ENCODE data around the gene KRT40.

KRT40 gene

DNA sequence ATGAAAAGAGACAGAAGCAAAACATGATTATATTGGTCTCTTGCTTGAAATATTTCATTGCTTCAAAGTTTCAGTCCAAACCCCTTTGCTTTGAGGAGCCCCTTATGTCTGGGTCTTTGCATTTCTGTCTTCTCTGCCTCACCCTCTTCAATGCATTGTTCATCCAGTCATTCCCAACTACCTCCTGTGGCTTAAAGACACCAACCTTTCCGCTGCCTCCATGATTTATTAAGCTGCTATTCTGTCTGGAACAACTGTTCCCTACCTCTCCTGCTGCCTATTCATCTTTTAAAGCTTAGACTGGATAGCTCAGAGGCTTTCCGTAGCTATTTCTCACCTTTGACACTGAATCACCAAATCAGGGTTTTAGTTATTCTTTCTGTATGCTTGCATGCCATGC lies 13.2 kb upstream of the KRT40 start:
- no peak overlapping the region for H3K4me3 ChIP-seq (ENCODE audit: low read depth, low read length)
- TF ChIP-seq, protein P1, sequence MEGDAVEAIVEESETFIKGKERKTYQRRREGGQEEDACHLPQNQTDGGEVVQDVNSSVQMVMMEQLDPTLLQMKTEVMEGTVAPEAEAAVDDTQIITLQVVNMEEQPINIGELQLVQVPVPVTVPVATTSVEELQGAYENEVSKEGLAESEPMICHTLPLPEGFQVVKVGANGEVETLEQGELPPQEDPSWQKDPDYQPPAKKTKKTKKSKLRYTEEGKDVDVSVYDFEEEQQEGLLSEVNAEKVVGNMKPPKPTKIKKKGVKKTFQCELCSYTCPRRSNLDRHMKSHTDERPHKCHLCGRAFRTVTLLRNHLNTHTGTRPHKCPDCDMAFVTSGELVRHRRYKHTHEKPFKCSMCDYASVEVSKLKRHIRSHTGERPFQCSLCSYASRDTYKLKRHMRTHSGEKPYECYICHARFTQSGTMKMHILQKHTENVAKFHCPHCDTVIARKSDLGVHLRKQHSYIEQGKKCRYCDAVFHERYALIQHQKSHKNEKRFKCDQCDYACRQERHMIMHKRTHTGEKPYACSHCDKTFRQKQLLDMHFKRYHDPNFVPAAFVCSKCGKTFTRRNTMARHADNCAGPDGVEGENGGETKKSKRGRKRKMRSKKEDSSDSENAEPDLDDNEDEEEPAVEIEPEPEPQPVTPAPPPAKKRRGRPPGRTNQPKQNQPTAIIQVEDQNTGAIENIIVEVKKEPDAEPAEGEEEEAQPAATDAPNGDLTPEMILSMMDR (IDR thresholded peaks at IDR 0.05; ENCODE audit: borderline replicate concordance, insufficient read depth, low read depth, low read length), result no peak

DNA sequence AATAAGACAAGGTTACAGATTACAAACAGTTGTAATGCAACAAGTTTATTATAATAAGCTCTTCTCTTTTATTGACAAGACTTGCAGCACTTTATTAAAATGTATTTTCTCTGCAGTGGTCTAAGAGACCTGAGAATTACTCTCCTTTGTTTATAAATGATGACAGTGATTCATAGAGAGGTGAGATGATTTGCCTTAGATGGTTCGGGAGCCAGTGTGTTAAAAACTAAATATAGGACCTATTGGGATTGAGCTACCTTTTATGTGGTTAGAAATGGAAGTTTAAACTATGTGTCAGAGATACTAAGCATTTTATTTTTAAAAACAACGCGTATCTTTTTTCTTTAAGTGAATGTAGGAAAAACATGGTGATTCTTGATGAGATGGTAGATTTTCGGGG lies 12.7 kb upstream of the KRT40 start:
- H3K4me3 ChIP-seq (ENCODE audit: low read depth, low read length), result no peak overlapping the region
- TF ChIP-seq, protein P1 (IDR thresholded peaks at IDR 0.05; ENCODE audit: borderline replicate concordance, insufficient read depth, low read depth, low read length), result no peak

DNA sequence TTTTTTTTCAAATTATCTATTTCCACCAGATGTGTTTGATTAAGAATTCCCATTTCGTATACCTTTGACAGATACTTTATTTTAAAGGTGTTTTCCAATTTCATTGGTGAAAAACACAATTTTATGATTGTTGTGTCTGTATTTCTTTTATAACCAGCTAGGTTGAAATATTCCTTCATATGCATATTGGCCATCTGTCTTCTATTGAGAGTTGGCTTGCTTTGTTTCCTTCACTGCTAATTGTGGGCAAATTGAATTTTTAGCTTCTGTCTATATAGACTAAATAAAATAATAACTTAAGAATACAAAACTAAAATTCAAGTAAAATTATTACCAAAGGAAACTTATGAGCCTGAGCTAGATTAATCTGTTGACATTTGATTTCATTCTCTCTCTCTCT lies 11.0 kb upstream of the KRT40 start:
- no peak overlapping the region for H3K4me3 ChIP-seq (ENCODE audit: low read depth, low read length)
- TF ChIP-seq, protein P1 (IDR thresholded peaks at IDR 0.05; ENCODE audit: borderline replicate concordance, insufficient read depth, low read depth, low read length), result no peak

DNA sequence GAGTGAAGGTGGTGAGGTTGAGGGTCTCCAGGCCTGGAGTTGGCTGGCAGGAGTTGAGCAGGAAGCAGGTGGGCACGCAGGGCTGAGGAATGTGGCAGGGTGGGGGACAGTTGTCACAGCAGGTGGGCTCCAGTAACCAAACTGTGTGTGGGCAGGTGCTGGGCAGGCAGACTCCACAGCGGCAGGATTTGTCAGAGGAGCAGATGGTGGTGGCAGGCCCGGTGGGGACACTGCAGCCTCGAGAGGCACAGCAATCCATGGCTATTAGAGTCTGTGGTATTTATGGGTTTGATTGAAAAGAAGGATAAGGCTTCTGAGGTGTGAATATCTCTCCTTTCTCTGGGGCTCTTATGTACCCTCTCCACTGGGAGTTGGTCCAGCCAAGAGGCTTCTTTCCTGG lies 9.7 kb upstream of the KRT40 start, which contains the start of gene KRTAP3-3:
TSS of gene KRTAP3-3 (minus strand) at position 326 of the 400 bp plus-strand sequence. CDS start at position 259, 67 bp downstream.
- no peak within 1 kb of the TSS for H3K4me3 ChIP-seq (ENCODE audit: low read depth, low read length)
- TF ChIP-seq, protein P1 (IDR thresholded peaks at IDR 0.05; ENCODE audit: borderline replicate concordance, insufficient read depth, low read depth, low read length), result no peak

DNA sequence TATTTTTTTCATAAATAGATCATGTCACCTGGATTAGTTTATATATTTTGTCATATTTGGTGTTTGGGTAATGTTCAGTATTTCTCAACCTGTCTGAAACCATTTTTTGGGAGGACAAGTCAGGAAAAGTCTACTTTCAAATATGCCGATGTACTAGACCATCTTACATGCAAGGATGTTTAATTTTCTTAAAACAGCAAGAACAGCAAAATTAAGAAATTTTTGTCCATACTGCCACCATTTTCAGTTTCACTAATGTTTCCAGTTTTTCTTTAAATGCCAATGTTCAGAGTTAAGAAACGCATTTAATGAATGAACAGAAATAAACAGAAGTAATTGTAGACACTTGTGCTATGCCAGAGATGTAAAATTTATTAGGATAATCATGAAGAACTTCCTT lies 9.0 kb upstream of the KRT40 start:
- H3K4me3 ChIP-seq (ENCODE audit: low read depth, low read length), result no peak overlapping the region
- TF ChIP-seq, protein P1 (IDR thresholded peaks at IDR 0.05; ENCODE audit: borderline replicate concordance, insufficient read depth, low read depth, low read length), result no peak

DNA sequence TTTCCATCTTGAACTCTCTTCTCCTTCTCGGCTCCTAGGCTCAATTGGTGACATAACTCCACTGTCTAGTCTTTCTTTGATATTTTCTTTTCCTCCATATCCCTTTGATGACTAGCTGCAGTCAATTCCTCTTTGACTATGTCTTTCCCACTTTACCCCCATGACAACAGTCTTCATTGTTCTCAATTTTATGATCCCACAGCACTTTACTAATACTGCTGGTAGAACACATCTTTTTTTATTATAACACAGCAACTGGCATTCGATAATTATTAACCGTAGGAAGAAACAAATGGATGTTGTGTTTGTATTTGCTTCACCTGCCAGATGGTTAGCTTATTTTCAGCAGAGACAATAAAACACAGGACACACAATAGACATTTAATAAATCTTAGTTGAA lies 8.5 kb upstream of the KRT40 start:
- TF ChIP-seq, protein P1 (IDR thresholded peaks at IDR 0.05; ENCODE audit: borderline replicate concordance, insufficient read depth, low read depth, low read length), result no peak
- no peak overlapping the region for H3K4me3 ChIP-seq (ENCODE audit: low read depth, low read length)

GRCh38 chr17:40986920-40987319 lies 2.8 kb upstream of the KRT40 start:
- TF ChIP-seq, protein P1 (IDR thresholded peaks at IDR 0.05; ENCODE audit: borderline replicate concordance, insufficient read depth, low read depth, low read length), result no peak
- no peak overlapping the region for H3K4me3 ChIP-seq (ENCODE audit: low read depth, low read length)

Data from GM12875 (cell line).